Psoas muscle (tissue), 8 donors: ENCODE data around the gene CEP72. TPM values are rescaled to one million over a fixed set of nuclear protein-coding genes. Genes with fewer than 3 reads are reported as not detected.

ENCODE experiments used
- ATAC-seq, 4 donors: fragments of 200-7000 bp; cut with Tn5 transposase; one replicate each; pipeline ENCODE4 v1.9.1; 2020; ENCODE audit warnings: moderate library complexity in 3 of 4, mild to moderate bottlenecking in 2 of 4
- DNase-seq, 2 donors: peaks; one replicate each; pipeline ENCODE4 v3.0.0-alpha.2; 2020
- H3K27ac ChIP-seq: fragments of 200-600 bp; one replicate; pipeline ENCODE4 v1.8.0; 2022
- H3K27me3 ChIP-seq, 3 donors: fragments of 200-600 bp in 1 of 3; one replicate each; pipeline versions ENCODE4 v1.6.1 to v1.8.0; 2013 to 2022; ENCODE audit warnings: low read length in 2 of 3, mild to moderate bottlenecking in 2 of 3, moderate library complexity in 1 of 3; ENCODE audit not compliant: insufficient read depth in 3 of 3
- H3K36me3 ChIP-seq, 2 donors: fragments of 200-600 bp in 1 of 2; one replicate each; pipeline versions ENCODE4 v1.6.1 to v1.8.0; 2013 to 2022; ENCODE audit warnings: low read depth in 1 of 2, mild to moderate bottlenecking in 1 of 2, moderate library complexity in 1 of 2; ENCODE audit not compliant: insufficient read depth in 1 of 2
- H3K4me1 ChIP-seq: fragments of 200-600 bp; one replicate; pipeline ENCODE4 v1.8.0; 2022
- H3K4me3 ChIP-seq: fragments of 200-600 bp; one replicate; pipeline ENCODE4 v1.8.0; 2022; ENCODE audit warnings: mild to moderate bottlenecking
- H3K9me3 ChIP-seq: fragments of 200-600 bp; one replicate; pipeline ENCODE4 v1.8.0; 2022
- WGBS, 3 donors: extraction: QIAGEN DNeasy Blood & Tissue Kit; methylation state at CpG; one replicate each; pipeline versions ENCODE4 v1.1.6 to v1.1.7; 2013; 5-methylcytosine and 5-hydroxymethylcytosine counted together
- intact Hi-C, 2 donors: fragments of 100-400 bp; cut with DNase I; formaldehyde crosslinking; loops; one replicate each; pipeline versions ENCODE4 v1.11.0 to v1.14.2; 2022
- polyA plus RNA-seq, 3 donors: library from polyadenylated mRNA; stranded (reverse); fragments of 200-250 nt; gene quantifications; one replicate each; pipeline ENCODE4 v1.2.3, GENCODE V29; 2013
- total RNA-seq, 4 donors: library from RNA; stranded (reverse); fragmentation: NEBNext Ultra II Directional in 2 of 4; extraction: Animal tissue kit (Norgen Biotek cat#: 25700) in 2 of 4; gene quantifications; one replicate each; pipeline versions ENCODE4 v1.2.1 to v1.2.4, GENCODE V29; 2021 to 2023
- TF ChIP-seq, protein P1 (sequence below): fragments of 200-600 bp; IDR thresholded peaks from one replicate; pipeline ENCODE4 v1.8.0; 2022; ENCODE audit warnings: antibody characterized with exemption
- donor health status: healthy with polysubstance abuse.
- donor health status: DM: no; HTN: no; CAD: no; lungs with moderate emphysema.
- donor health status: Bipolar disorder and iron deficiency.
- donor health status: healthy.
- donor health status: DM: yes; HTN: yes; CAD: no.
- donor health status: DM: no; HTN: no; CAD: no.
- donor health status: DM: no; HTN: no; CAD: no.
- donor health status: DM: yes; HTN: yes; CAD: no.

Gene CEP72
- total and polyA plus RNA-seq, 7 donors: 0.43 to 2.4 (median 0.71) TPM

DNA sequence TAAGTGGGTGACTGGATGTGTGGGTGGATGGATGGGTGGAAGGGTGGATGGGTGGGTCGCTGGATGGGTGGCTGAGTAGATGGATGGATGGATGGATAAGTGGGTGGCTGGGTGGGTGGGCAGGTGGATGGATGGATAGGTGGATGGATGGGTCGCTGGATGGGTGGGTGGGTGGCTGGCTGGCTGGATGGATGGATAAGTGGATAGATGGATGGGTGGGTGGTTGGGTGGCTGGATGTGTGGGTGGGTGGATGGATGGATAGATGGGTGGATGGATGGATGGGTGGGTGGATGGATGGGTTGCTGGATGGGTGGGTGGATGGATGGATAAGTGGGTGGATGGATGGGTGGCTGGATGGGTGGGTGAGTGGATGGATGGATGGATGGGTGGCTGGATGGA, 27.3 kb upstream of the CEP72 start:
- Histone ChIP-seq H3K36me3 (no peaks in the 10 kb centered on the region), H3K4me1 (no peaks in the 10 kb centered on the region), H3K4me3 (no peak overlapping the region), H3K27me3 (peaks cover 0 to 31% (median 8%) of the 10 kb centered on the region in 3 donors), H3K27ac (no peak overlapping the region), H3K9me3 (no peaks in the 10 kb centered on the region)
- ATAC-seq: no peak
- TF ChIP-seq, protein P1, sequence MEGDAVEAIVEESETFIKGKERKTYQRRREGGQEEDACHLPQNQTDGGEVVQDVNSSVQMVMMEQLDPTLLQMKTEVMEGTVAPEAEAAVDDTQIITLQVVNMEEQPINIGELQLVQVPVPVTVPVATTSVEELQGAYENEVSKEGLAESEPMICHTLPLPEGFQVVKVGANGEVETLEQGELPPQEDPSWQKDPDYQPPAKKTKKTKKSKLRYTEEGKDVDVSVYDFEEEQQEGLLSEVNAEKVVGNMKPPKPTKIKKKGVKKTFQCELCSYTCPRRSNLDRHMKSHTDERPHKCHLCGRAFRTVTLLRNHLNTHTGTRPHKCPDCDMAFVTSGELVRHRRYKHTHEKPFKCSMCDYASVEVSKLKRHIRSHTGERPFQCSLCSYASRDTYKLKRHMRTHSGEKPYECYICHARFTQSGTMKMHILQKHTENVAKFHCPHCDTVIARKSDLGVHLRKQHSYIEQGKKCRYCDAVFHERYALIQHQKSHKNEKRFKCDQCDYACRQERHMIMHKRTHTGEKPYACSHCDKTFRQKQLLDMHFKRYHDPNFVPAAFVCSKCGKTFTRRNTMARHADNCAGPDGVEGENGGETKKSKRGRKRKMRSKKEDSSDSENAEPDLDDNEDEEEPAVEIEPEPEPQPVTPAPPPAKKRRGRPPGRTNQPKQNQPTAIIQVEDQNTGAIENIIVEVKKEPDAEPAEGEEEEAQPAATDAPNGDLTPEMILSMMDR: no peak
- intact Hi-C loops: no loop called here
- WGBS, 3 donors: 65 to 69% (median 66%) methylated on average over 2 of the region's 2 CpGs
- no peak for DNase-seq

DNA sequence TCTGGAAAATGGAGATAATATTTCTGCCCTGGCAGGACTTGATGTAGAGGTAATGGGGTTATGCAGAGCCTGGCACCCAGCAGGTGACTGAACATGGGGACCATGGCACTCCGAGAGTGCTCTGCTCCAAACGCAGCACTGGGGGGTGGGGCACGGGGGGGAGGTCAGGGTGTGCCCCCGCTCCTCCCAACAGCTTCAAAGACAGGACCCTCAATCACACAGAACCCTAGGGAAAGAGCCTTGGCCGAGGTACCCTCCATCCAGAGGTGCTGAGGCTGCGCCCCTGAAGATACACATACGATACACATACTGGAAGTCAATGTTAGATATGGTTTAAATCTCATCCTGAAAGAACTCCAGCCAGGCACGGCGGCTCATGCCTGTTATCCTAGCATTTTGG, 26.6 kb upstream of the CEP72 start:
- H3K27ac ChIP-seq: no peak overlapping the region
- H3K4me1 ChIP-seq: no peaks in the 10 kb centered on the region
- H3K9me3 ChIP-seq: no peaks in the 10 kb centered on the region
- H3K27me3 ChIP-seq: peaks cover 0 to 24% (median 5%) of the 10 kb centered on the region in 3 donors
- ATAC-seq (no peak), DNase-seq (no peak)
- H3K36me3 ChIP-seq: no peaks in the 10 kb centered on the region
- intact Hi-C loops: no loop called here
- TF ChIP-seq, protein P1: no peak
- H3K4me3 ChIP-seq: no peak overlapping the region
- WGBS, 3 donors: 72 to 80% (median 74%) methylated on average over 9 of the region's 9 CpGs

DNA sequence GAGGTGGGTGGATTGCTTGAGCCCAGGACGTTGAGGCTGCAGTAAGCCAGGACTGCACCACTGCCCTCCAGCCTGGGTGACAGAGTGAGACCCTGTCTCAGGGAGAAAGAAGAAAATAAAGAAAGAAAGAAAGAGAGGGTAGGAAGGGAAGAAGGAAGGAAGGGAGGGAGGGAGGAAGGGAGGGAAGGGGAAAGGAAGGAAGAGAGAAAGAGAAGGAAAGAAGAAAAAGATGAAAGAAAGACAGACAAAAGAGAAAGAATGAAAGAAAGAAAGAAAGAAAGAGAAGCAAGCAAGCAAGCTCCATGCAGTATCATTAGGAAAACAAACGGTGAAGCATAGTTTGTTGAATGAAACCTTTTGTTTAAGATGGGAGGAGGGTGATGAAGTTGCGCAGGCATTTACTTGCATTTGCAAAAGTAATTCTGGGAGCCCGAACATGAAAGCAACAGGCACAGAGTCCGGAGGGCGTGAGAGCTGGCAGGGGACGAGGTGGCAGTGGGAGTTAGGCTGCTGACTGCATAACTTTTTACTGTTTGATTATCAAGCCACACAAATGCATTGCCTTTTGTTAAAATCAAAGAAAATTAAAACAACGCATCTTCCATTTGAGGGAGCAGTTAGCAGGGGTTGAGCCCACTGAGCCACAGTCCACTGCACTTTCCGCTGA, 26.0 kb upstream of the CEP72 start:
- 45 to 54% (median 48%) methylated on average over 9 of the region's 9 CpGs for WGBS, 3 donors
- ATAC-seq (no peak), DNase-seq (no peak)
- intact Hi-C loops: no loop called here
- Histone ChIP-seq H3K36me3 (no peaks in the 10 kb centered on the region), H3K27me3 (peaks cover 0 to 30% (median 5%) of the 10 kb centered on the region in 3 donors), H3K4me3 (no peak overlapping the region), H3K27ac (no peak overlapping the region), H3K4me1 (no peaks in the 10 kb centered on the region), H3K9me3 (no peaks in the 10 kb centered on the region)
- TF ChIP-seq, protein P1: no peak

DNA sequence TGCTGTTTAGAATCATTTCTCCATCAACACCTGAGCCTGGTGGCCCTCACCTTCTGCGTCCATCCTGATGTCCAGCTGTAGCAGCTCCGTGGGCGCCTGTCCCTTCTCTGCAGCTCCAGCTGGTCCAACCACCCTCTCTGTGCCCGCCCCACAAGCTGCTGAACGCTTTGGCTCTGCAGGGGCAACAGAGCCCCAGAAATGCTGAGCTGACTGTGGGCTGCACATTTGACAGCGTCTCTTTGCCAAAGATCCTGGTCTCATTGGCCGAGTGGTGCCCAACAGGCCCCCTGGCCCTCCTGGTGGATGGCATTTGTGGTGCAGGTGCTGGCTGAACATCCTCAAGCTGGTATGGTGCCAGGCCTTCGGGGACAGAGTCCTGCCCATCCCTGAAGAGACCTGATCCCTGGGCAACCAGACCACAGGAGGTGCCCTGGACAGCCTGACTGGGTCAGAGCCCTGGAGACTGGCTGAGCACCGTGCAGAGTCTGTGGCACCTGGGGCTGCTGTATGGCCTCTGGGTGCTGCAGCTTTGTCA, 25.3 kb upstream of the CEP72 start:
- H3K27me3 ChIP-seq: peaks cover 0 to 25% (median 5%) of the 10 kb centered on the region in 3 donors
- no peaks in the 10 kb centered on the region for H3K9me3 ChIP-seq
- H3K4me1 ChIP-seq: no peaks in the 10 kb centered on the region
- WGBS, 3 donors: 55 to 58% (median 56%) methylated on average over 9 of the region's 9 CpGs
- TF ChIP-seq, protein P1: no peak
- no peak for DNase-seq
- intact Hi-C loops: no loop called here
- H3K27ac ChIP-seq: no peak overlapping the region
- no peak overlapping the region for H3K4me3 ChIP-seq
- ATAC-seq: no peak
- H3K36me3 ChIP-seq: no peaks in the 10 kb centered on the region
